A549 (cell line): ENCODE results near the gene CARS1.

Source experiments
- EP300 ChIP-seq, 2 experiments: fragments of >200 bp; sonication (Bioruptor Twin); formaldehyde crosslinking; IDR thresholded peaks; 2 replicates in 1 of 2; 3 replicates in 1 of 2; pipeline ENCODE4 v1.6.1; 2016 to 2017
- MYC ChIP-seq: IDR thresholded peaks from 2 replicates; pipeline ENCODE4 v1.6.1; 2012; ENCODE audit warnings: mild to moderate bottlenecking, inconsistent platforms, low read length, improper control_type of control experiment, borderline replicate concordance
- RAD21 ChIP-seq, 2 experiments: fragments of >200 bp in 1 of 2; sonication (Bioruptor Twin) in 1 of 2; formaldehyde crosslinking in 1 of 2; IDR thresholded peaks in 1 of 2; conservative IDR thresholded peaks in 1 of 2; 2 replicates in 1 of 2; 3 replicates in 1 of 2; pipeline ENCODE4 v1.6.1; 2012 to 2018; ENCODE audit warnings: inconsistent platforms in 1 of 2
- SMC3 ChIP-seq: fragments of >200 bp; sonication (Bioruptor Twin); formaldehyde crosslinking; IDR thresholded peaks from 3 replicates; pipeline ENCODE4 v1.6.1; 2018; ENCODE audit warnings: inconsistent platforms
- SREBF2 ChIP-seq: fragments of 450-650 bp; IDR thresholded peaks from 2 replicates; pipeline ENCODE4 v1.6.1; 2014; ENCODE audit warnings: mild to moderate bottlenecking, moderate library complexity
- TF ChIP-seq, protein P1 (sequence below): fragments of >200 bp; sonication (Bioruptor Twin); formaldehyde crosslinking; IDR thresholded peaks from 3 replicates; pipeline ENCODE4 v1.5.1; 2016
- TF ChIP-seq, protein P2 (sequence below): IDR thresholded peaks from 2 replicates; pipeline ENCODE4 v1.6.1; 2012
- TF ChIP-seq, protein P3 (sequence below): fragments of >200 bp; sonication (Bioruptor Twin); formaldehyde crosslinking; IDR thresholded peaks from 3 replicates; pipeline ENCODE4 v1.6.1; 2016

DNA sequence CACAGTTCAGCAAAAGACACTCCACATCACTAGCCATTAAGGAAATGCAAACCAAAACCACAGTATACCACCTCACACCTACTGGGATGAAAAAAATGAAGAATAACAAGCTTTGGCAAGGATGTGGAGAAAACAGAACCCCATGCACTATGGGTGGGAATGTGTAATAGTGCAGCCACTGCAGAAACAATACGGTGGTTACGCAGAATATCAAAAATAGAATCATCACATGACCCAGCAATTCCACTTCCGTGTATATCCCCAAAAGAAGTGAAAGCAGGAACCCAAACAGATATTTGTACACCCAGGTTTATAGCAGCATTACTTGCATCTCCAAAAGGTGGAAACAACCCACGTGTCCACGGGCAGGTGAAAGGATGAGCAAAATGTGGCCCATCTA lies 20.8 kb downstream of the CARS1 start:
- TF ChIP-seq, protein P1, sequence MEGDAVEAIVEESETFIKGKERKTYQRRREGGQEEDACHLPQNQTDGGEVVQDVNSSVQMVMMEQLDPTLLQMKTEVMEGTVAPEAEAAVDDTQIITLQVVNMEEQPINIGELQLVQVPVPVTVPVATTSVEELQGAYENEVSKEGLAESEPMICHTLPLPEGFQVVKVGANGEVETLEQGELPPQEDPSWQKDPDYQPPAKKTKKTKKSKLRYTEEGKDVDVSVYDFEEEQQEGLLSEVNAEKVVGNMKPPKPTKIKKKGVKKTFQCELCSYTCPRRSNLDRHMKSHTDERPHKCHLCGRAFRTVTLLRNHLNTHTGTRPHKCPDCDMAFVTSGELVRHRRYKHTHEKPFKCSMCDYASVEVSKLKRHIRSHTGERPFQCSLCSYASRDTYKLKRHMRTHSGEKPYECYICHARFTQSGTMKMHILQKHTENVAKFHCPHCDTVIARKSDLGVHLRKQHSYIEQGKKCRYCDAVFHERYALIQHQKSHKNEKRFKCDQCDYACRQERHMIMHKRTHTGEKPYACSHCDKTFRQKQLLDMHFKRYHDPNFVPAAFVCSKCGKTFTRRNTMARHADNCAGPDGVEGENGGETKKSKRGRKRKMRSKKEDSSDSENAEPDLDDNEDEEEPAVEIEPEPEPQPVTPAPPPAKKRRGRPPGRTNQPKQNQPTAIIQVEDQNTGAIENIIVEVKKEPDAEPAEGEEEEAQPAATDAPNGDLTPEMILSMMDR = no peak
- TF ChIP-seq RAD21 (conservative IDR thresholded peaks at IDR 0.05 in 1 of 2, IDR thresholded peaks at IDR 0.05 in 1 of 2) = no peak
- TF ChIP-seq SMC3 = no peak
- TF ChIP-seq, protein P2, sequence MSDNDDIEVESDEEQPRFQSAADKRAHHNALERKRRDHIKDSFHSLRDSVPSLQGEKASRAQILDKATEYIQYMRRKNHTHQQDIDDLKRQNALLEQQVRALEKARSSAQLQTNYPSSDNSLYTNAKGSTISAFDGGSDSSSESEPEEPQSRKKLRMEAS = no peak
- no peak for TF ChIP-seq EP300 (IDR thresholded peaks at IDR 0.05)
- no peak for TF ChIP-seq MYC
- no peak for TF ChIP-seq SREBF2
- TF ChIP-seq, protein P3, sequence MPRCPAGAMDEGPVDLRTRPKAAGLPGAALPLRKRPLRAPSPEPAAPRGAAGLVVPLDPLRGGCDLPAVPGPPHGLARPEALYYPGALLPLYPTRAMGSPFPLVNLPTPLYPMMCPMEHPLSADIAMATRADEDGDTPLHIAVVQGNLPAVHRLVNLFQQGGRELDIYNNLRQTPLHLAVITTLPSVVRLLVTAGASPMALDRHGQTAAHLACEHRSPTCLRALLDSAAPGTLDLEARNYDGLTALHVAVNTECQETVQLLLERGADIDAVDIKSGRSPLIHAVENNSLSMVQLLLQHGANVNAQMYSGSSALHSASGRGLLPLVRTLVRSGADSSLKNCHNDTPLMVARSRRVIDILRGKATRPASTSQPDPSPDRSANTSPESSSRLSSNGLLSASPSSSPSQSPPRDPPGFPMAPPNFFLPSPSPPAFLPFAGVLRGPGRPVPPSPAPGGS = no peak
